GM19452 (cell line): ENCODE data around the gene PTPN1.
"Not testable (repeated sequence)": the region's sequence is repeated elsewhere in the genome, so short reads cannot be mapped to it uniquely, and the experiment has no call there.

Experiments used
- ATAC-seq: cut with Tn5 transposase; IDR thresholded peaks from one replicate; pipeline ENCODE4 v1.9.1; 2021; ENCODE audit not compliant: unreplicated experiment

Gene PTPN1

GRCh38 chr20:50527068-50527605, 17.0 kb downstream of the PTPN1 start:
- ATAC-seq = no peak

DNA sequence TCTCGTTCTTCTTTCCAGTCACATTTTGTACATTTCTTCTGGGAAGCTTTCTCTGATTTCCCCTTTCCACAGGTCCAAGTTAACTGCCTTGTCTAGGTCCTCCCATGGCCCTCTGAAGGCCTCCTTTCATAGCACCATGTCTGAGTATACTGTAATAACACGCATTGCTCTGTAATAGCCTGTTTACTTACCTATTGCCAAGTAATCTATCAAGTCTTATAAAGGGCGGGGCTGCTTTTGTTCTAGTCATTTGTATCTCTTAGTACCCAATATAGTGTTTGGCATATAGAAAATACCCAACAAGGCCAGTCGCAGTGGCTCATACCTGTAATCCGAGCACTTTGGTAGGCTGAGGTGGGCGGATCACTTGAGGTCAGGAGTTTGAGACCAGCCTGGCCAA, 17.9 kb downstream of the PTPN1 start:
- ATAC-seq = no peak

- ATAC-seq = peak; percentile 53
These were observed 18.7 kb downstream of the PTPN1 start for GRCh38 chr20:50528804-50529351.

GRCh38 chr20:50532221-50532620, 22.0 kb downstream of the PTPN1 start:
- no peak for ATAC-seq

DNA sequence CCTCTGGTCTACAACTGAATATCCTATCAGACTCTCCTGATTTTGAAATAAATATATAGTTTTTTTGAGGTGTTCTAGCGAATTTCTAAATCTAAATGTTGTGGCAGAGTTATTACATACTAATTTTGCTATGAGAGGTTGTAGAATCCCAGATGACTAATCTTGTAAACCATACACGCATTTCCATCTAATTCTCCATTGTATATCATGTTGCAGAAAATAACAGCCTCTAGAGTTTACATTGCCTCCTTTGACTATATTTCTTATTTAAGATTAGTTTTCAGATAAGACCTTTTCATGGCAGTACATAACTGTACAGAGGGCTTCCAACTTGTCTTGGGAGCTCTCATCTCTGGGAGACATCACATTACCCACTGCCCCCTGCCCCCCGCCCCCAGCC, 22.9 kb downstream of the PTPN1 start:
- ATAC-seq = no peak

DNA sequence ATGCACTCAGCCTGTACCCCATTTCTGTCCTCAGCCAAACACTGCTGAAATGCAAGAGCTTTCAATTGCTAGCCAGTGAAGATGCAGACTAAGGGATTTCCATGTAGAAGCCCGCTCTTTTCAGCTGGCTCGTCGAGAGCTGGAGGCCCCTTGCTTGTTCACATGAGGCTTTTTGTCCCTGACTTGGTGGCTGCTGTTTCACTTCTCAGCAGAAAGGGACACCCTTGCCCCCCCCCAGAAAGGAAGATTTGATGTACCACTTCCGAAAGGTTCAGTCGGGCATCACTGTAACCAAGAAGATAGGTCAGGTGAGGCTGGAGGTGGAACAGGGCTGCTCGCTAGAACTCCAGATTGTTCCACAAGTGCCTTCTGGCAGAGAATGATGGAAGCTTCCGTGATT, 23.3 kb downstream of the PTPN1 start:
- ATAC-seq = no peak

DNA sequence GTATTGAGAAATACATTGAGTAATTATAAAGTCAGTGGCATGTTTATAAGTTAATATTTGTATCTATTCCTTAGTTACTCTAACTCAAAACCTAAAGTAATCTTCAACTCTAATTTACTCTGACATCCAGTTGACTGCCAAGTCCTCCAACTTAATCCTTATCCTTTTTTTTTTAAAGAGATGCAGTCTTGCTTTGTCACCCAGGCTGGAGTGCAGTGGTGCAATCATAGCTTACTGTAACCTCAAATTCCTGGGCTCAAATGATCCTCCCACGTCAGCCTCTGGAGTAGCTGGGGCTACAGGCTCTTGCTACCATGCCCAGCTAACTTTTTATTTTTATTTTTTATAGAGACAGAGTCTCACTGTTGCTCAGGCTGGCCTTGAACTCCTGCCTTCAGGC, 24.4 kb downstream of the PTPN1 start:
- ATAC-seq = no peak

DNA sequence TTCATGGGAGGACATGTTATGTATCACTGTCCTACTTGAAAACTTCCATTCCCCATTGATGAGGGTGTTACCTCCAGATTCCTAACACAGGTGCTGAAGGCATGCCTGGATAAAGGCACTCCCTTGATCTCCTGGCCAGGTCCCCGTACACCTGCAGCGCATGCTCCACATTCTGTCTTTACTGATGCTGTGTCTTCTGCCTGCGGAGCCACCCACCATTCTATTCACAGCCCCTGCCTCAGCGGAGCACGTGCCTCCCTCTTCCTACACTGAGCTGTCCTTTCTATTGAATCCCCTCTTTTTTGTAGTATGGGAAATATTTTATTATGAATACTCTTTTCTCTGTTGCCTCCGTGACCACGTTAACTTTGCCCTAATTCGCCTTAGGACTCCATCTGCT, 25.0 kb downstream of the PTPN1 start:
- ATAC-seq = no peak

DNA sequence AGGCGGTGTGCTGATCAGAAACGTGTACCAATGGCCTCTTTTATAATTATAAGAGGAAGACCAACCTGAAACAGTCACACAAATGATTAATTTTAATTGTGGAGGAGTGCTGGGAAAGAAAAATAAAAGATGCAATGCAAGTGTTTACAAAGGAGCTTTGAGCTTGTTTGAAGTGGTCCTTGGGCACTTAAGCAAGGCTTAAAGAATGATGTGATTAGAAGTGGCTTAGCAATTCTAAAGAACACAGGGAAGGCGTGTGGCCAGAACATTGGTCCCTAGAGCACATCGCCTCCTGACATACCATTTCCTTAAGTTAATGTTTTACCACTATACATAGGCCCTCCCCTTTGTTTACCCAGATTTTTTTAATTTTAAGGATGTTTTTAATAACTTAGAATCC, 26.1 kb downstream of the PTPN1 start:
- ATAC-seq = no peak

- no peak for ATAC-seq
These were observed 27.5 kb downstream of the PTPN1 start for GRCh38 chr20:50537546-50538201.

GRCh38 chr20:50538276-50538675, 28.1 kb downstream of the PTPN1 start:
- ATAC-seq = no peak

DNA sequence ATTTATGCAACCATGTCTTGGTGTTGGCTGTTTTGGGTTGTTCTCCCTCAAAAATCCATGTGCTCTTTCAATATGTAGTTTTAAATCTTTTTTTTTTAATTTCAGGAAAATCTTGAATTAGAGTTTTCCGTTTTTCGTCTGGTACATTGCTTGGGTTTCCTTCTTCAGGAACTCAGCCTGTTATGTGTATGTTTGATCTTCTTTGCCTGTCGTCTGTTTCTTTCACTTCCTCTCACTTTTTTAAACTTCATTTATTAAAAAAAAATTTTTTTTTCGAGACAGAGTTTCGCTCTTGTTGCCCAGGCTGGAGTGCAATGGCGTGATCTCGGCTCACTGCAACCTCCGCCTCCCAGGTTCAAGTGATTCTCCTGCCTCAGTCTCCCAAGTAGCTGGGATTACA, 29.6 kb downstream of the PTPN1 start:
- not testable (repeated sequence) for ATAC-seq

- no peak for ATAC-seq
These were observed 30.7 kb downstream of the PTPN1 start for GRCh38 chr20:50540620-50541605.

DNA sequence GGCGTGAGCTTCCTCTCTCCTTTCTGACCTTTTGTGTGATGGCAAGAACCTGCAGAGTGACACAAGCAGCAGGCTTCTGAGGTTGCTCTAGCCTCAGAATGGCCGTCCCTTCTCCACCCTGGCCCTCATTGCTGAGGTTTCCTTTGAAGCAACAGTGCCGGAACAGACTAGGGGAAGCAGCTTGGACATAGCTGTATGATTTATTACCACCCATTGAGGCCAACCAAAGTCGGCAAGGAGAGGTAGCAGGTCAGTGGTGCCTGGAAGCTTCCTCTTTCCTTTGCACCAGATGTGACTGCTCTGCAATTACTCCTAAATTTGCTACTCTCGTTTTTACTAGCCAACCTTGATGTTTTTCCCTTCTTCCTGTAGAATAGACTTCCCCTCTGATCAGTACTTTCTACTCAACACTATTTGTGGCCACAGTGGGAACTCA, 31.4 kb downstream of the PTPN1 start:
- peak; percentile 48 for ATAC-seq

DNA sequence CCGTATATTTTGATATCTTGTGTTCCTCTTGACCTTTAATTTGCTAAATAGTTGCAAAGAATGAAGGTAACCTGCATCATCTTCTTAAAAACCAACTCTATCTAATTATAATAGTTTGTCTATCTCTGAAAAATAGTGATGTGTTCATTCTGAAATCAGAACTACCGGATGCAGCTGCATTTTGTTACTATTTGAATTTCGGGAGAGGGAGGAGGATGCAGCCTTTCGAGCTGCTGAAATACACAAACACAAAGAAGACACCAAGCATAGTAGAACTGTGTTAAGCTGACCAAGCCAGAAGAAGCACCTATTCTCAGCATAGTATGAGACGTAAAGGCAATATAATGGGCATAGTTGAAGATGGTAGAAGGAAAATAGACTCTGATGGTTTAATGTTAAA, 33.1 kb downstream of the PTPN1 start:
- no peak for ATAC-seq

DNA sequence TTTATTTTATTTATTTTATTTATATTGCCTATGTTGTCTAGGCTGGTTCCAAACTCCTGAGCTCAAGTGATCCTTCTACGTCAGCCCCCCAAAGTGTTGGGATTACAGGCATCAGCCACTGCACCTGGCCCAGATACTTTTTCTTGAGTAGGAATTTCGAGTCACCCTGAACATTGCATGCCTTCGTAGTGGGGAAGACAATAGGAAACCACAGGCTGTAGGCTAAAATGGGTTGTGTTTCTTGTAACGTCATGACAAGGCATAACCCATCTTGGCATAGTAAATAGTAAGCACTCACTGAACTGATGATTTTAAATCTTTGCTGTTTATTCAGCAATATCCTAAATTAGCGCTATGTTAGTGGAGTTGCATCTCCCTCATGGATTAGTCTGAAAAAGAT, 34.9 kb downstream of the PTPN1 start:
- ATAC-seq = no peak

- ATAC-seq = no peak
These were observed 36.6 kb downstream of the PTPN1 start for GRCh38 chr20:50546729-50547314.

GRCh38 chr20:50547964-50548363, 37.8 kb downstream of the PTPN1 start:
- ATAC-seq = no peak

GRCh38 chr20:50548396-50548795, 38.2 kb downstream of the PTPN1 start:
- no peak for ATAC-seq

GRCh38 chr20:50550531-50550930, 40.3 kb downstream of the PTPN1 start:
- ATAC-seq = no peak

DNA sequence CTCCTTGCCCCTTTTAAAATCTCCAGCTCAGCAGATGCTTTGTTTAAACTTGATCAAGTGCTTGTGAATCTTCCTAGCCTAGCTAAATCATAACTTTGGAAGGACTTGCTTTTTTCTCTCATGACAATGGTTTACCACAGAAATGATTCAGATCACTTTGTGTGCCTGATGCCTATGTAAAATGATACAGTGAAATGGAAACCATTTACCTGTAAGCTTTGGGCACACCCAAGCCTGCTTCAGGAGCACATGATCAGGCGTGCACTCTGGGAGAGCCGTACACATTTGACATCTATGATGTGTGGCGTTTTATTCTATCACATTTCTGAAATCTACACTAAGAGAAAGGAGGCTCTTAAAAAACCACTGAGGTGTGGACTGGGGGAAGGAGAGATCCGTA, 41.1 kb downstream of the PTPN1 start:
- ATAC-seq = no peak
